HepG2 (cell line): ENCODE results near the gene WTAP. TPM values are rescaled to one million over a fixed set of nuclear protein-coding genes. Genes with fewer than 3 reads are reported as not detected.

Source experiments
- ATAC-seq: fragments of 200-7000 bp; cut with Tn5 transposase; 3 replicates; pipeline ENCODE4 v1.9.1; 2020; ENCODE audit warnings: mild to moderate bottlenecking, moderate library complexity
- BruUV-seq: library from RNA; stranded (reverse); fragments of 400-500 nt; replicated peaks from 2 replicates; lab custom pipeline; 2021; lab: Mats Ljungman, UMichigan
- CTCF ChIA-PET: fragments of 300-600 bp; formaldehyde crosslinking; extraction: SDS; loops from one replicate; lab custom pipeline; 2021; ENCODE audit warnings: low total read pairs, inconsistent platforms, low intra/inter-chr PET ratio; lab: Yijun Ruan, JAX
- POLR2A ChIA-PET: fragments of 350-600 bp; sonication (Branson Sonifier 250); formaldehyde crosslinking; loops from one replicate; lab custom pipeline; 2020; ENCODE audit warnings: antibody characterized with exemption, inconsistent platforms; lab: Yijun Ruan, JAX
- DNase-seq: peaks from one replicate; pipeline ENCODE4 v3.0.0-alpha.2; 2015; ENCODE audit warnings: low spot score
- FAIRE-seq: peaks from 3 replicates; lab custom pipeline; 2011; peaks lifted over from hg19 to GRCh38; lab: Jason Lieb, UNC
- H2AFZ ChIP-seq: one replicate; pipeline ENCODE4 v1.6.1; 2011; ENCODE audit warnings: low read length, inconsistent platforms
- H3K27ac ChIP-seq: fragments of 300-600 bp; 3 replicates; pipeline ENCODE4 v1.8.0; 2011; ENCODE audit warnings: mixed run types, mild to moderate bottlenecking, mixed read lengths, low read length, inconsistent platforms; ENCODE audit not compliant: insufficient read depth; ENCODE audit errors: extremely low read length
- H3K27me3 ChIP-seq, 2 experiments: fragments of 200-600 bp in 1 of 2; 2 replicates in 1 of 2; 3 replicates in 1 of 2; pipeline versions ENCODE4 v1.6.0 to v1.8.0; 2011; ENCODE audit warnings: low read length in 2 of 2, mild to moderate bottlenecking in 2 of 2, moderate library complexity in 2 of 2, inconsistent platforms in 1 of 2; ENCODE audit not compliant: insufficient read depth in 2 of 2, control insufficient read depth in 1 of 2
- H3K36me3 ChIP-seq, 2 experiments: fragments of 200-600 bp in 1 of 2; replicated peaks in 1 of 2; 2 replicates in 1 of 2; 3 replicates in 1 of 2; pipeline versions ENCODE4 v1.5.1 to v1.8.0; 2011; ENCODE audit warnings: low read length in 2 of 2, inconsistent platforms in 1 of 2; ENCODE audit not compliant: insufficient read depth in 2 of 2, control insufficient read depth in 1 of 2
- H3K4me1 ChIP-seq: 2 replicates; pipeline ENCODE4 v1.5.1; 2012; ENCODE audit warnings: low read length, inconsistent platforms; ENCODE audit not compliant: insufficient read depth
- H3K4me2 ChIP-seq: 2 replicates; pipeline ENCODE4 v1.6.0; 2011; ENCODE audit warnings: low read depth, low read length, inconsistent platforms
- H3K4me3 ChIP-seq, 3 experiments: fragments of 200-600 bp in 1 of 3; sonication (generic), shearing (Covaris generic) in 1 of 3; replicated peaks in 1 of 3; 2 replicates each; pipeline ENCODE4 v1.5.1; 2011 to 2016; ENCODE audit warnings: low read length in 3 of 3, inconsistent platforms in 2 of 3, low read depth in 2 of 3, mild to moderate bottlenecking in 2 of 3, control low read depth in 1 of 3, mixed read lengths in 1 of 3; ENCODE audit not compliant: insufficient read depth in 1 of 3
- H3K79me2 ChIP-seq: one replicate; pipeline ENCODE4 v1.6.1; 2011; ENCODE audit warnings: low read length, inconsistent platforms; ENCODE audit not compliant: insufficient read depth
- H3K9ac ChIP-seq: 2 replicates; pipeline ENCODE4 v1.6.0; 2011; ENCODE audit warnings: mild to moderate bottlenecking, low read depth, low read length, inconsistent platforms; ENCODE audit not compliant: insufficient read depth
- H3K9me3 ChIP-seq: 2 replicates; pipeline ENCODE4 v1.5.1; 2012; ENCODE audit warnings: mild to moderate bottlenecking, low read length
- H4K20me1 ChIP-seq: 2 replicates; pipeline ENCODE4 v1.6.0; 2011; ENCODE audit warnings: inconsistent platforms, mild to moderate bottlenecking, low read length, moderate library complexity; ENCODE audit not compliant: insufficient read depth
- ARNT ChIP-seq: fragments of 450-650 bp; IDR thresholded peaks from 2 replicates; pipeline ENCODE4 v1.6.1; 2017
- KMT2A ChIP-seq: sonication (generic); formaldehyde crosslinking; IDR thresholded peaks from 2 replicates; pipeline ENCODE4 v1.4.0; 2020; ENCODE audit warnings: missing genetic modification reagents
- MLLT10 ChIP-seq: sonication (generic); formaldehyde crosslinking; IDR thresholded peaks from 2 replicates; pipeline ENCODE4 v1.4.0; 2020; ENCODE audit warnings: missing genetic modification reagents
- NKX3-1 ChIP-seq: sonication (generic); formaldehyde crosslinking; IDR thresholded peaks from 2 replicates; pipeline ENCODE4 v1.5.0; 2020; ENCODE audit warnings: missing genetic modification reagents
- RFX3 ChIP-seq: IDR thresholded peaks from 2 replicates; pipeline ENCODE4 v1.6.1; 2016; ENCODE audit warnings: missing biosample characterization, missing genetic modification reagents
- SOX5 ChIP-seq: IDR thresholded peaks from 2 replicates; pipeline ENCODE4 v1.6.1; 2016; ENCODE audit warnings: borderline replicate concordance
- WIZ ChIP-seq: sonication (generic); formaldehyde crosslinking; IDR thresholded peaks from 2 replicates; pipeline ENCODE4 v1.5.1; 2020; ENCODE audit warnings: mild to moderate bottlenecking, missing genetic modification reagents
- ZNF432 ChIP-seq: sonication (generic); formaldehyde crosslinking; IDR thresholded peaks from 2 replicates; pipeline ENCODE4 v1.5.0; 2020; ENCODE audit warnings: missing genetic modification reagents, mild to moderate bottlenecking, borderline replicate concordance
- ZNF703 ChIP-seq: sonication (generic); formaldehyde crosslinking; IDR thresholded peaks from 2 replicates; pipeline ENCODE4 v1.5.1; 2020; ENCODE audit warnings: missing genetic modification reagents, mild to moderate bottlenecking, moderate library complexity, borderline replicate concordance
- ZNF768 ChIP-seq: sonication (generic); formaldehyde crosslinking; IDR thresholded peaks from 2 replicates; pipeline ENCODE4 v1.4.0; 2020; ENCODE audit warnings: missing genetic modification reagents
- WGBS: methylation state at CpG from one replicate; pipeline ENCODE4 v1.1.6; 2017; ENCODE audit warnings: low lambda C conversion rate; 5-methylcytosine and 5-hydroxymethylcytosine counted together
- in situ Hi-C: cut with HindIII; loops from 2 replicates; pipeline ENCODE4 v1.10.0; 2017; ENCODE audit warnings: low pct_unique_long_range_greater_than_20kb; ENCODE audit not compliant: extremely low pct_ligation_motif_present
- intact Hi-C: fragments of 100-400 bp; cut with micrococcal nuclease; formaldehyde crosslinking; loops from one replicate; pipeline ENCODE4 v1.10.0; 2022; ENCODE audit not compliant: unreplicated experiment
- polyA plus RNA-seq, 8 experiments: library from polyadenylated mRNA; depleted of rRNA in 3 of 8; stranded (reverse) in 7 of 8; unstranded in 1 of 8; fragments of >200 nt; fragmentation: Illumina TruSeq in 4 of 8; extraction: Trizol in 4 of 8; gene quantifications; 2 replicates each; pipeline versions ENCODE4 v1.2.1 to v1.2.3, GENCODE V29; 2011 to 2016; ENCODE audit warnings: low read depth in 4 of 8, missing spikeins in 1 of 8, mixed read lengths in 1 of 8; ENCODE audit not compliant: insufficient read depth in 1 of 8
- total RNA-seq, 5 experiments: library from RNA; depleted of rRNA; stranded (reverse); fragments of >200 nt; fragmentation: Illumina TruSeq; extraction: Trizol; gene quantifications; 2 replicates each; pipeline ENCODE4 v1.2.3, GENCODE V29; 2016; ENCODE audit warnings: low read depth in 1 of 5
- TF ChIP-seq, protein P1 (sequence below): sonication (generic); formaldehyde crosslinking; IDR thresholded peaks from 2 replicates; pipeline ENCODE4 v1.4.0; 2020; ENCODE audit warnings: missing genetic modification reagents, mild to moderate bottlenecking, borderline replicate concordance
- TF ChIP-seq, protein P2 (sequence below): sonication (generic); formaldehyde crosslinking; IDR thresholded peaks from 2 replicates; pipeline ENCODE4 v1.4.0; 2020; ENCODE audit warnings: missing genetic modification reagents

WTAP gene
- total and polyA plus RNA-seq, 2 of the 13 experiments (the other 11 are each of a cell fraction or from before 2014, with no cell fraction given), result 31.6 to 167 TPM

DNA sequence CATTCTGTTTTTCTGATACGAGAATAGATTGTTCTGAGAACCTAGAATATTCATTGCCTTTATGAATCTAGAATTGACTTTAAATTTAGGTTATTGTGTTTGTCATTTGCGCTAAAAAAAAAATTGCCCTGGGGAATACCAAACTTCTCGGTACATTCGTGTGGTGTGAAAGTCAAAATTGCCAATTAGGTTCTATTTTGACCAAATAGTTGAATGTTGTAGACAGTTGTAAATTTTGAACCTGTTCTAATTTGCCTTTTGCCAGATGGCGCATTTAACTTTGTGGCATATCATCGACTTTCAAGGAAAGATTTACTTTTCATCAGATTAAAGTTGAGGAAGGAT lies 3.0 kb downstream of the WTAP start:
- H3K4me2 ChIP-seq, result peak overlapping the region; percentile 96
- 90% methylated on average over 6 of the region's 6 CpGs for WGBS
- no peak overlapping the region for H3K9ac ChIP-seq
- BruUV-seq, result no TSS peak
- H3K4me1 ChIP-seq, result peaks cover 58% of the 10 kb centered on the region
- peaks cover 0 to 4% of the 10 kb centered on the region in 2 experiments; a peak in 3 of 5 replicates for H3K36me3 ChIP-seq
- intact Hi-C loops (no loop called here), in situ Hi-C loops (no loop called here)
- peak overlapping the region in 1 of 3 experiments; percentile 99; a peak in 3 of 6 replicates for H3K4me3 ChIP-seq
- H4K20me1 ChIP-seq, result peaks cover 75% of the 10 kb centered on the region
- POLR2A ChIA-PET, result interaction anchor here (0.7 to 13.1 kb wide), 4 partner anchors 30 to 76 kb away, joined by 3 to 175 read pairs (median 84); partner anchors contain the start of genes ACAT2, MRPL18 and TCP1
- no peaks in the 10 kb centered on the region; a peak in 1 of 5 replicates for H3K27me3 ChIP-seq
- H3K79me2 ChIP-seq, result peaks cover 94% of the 10 kb centered on the region
- CTCF ChIA-PET, result no interaction called here
- H3K27ac ChIP-seq, result no peak overlapping the region
- ATAC-seq, result no peak
- no peak for DNase-seq
- no peak overlapping the region for H2AFZ ChIP-seq
- H3K9me3 ChIP-seq, result no peaks in the 10 kb centered on the region
- FAIRE-seq, result no peak
- TF ChIP-seq KMT2A (CRISPR knock-in tag) (no peak), ZNF703 (CRISPR knock-in tag) (no peak), RFX3 (CRISPR knock-in tag) (no peak), SOX5 (CRISPR knock-in tag) (no peak), ZNF768 (CRISPR knock-in tag) (no peak), ARNT (no peak), NKX3-1 (CRISPR knock-in tag) (no peak), MLLT10 (CRISPR knock-in tag) (no peak), ZNF432 (CRISPR knock-in tag) (no peak), WIZ (CRISPR knock-in tag) (no peak)
- TF ChIP-seq, protein P1, sequence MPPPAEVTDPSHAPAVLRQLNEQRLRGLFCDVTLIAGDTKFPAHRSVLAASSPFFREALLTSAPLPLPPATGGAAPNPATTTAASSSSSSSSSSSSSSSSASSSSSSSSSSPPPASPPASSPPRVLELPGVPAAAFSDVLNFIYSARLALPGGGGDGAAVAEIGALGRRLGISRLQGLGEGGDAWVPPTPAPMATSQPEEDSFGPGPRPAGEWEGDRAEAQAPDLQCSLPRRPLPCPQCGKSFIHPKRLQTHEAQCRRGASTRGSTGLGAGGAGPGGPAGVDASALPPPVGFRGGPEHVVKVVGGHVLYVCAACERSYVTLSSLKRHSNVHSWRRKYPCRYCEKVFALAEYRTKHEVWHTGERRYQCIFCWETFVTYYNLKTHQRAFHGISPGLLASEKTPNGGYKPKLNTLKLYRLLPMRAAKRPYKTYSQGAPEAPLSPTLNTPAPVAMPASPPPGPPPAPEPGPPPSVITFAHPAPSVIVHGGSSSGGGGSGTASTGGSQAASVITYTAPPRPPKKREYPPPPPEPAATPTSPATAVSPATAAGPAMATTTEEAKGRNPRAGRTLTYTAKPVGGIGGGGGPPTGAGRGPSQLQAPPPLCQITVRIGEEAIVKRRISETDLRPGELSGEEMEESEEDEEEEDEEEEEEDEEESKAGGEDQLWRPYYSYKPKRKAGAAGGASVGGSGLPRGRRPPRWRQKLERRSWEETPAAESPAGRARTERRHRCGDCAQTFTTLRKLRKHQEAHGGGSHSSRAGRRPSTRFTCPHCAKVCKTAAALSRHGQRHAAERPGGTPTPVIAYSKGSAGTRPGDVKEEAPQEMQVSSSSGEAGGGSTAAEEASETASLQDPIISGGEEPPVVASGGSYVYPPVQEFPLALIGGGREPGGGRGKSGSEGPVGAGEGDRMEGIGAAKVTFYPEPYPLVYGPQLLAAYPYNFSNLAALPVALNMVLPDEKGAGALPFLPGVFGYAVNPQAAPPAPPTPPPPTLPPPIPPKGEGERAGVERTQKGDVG, result no peak
- TF ChIP-seq, protein P2, sequence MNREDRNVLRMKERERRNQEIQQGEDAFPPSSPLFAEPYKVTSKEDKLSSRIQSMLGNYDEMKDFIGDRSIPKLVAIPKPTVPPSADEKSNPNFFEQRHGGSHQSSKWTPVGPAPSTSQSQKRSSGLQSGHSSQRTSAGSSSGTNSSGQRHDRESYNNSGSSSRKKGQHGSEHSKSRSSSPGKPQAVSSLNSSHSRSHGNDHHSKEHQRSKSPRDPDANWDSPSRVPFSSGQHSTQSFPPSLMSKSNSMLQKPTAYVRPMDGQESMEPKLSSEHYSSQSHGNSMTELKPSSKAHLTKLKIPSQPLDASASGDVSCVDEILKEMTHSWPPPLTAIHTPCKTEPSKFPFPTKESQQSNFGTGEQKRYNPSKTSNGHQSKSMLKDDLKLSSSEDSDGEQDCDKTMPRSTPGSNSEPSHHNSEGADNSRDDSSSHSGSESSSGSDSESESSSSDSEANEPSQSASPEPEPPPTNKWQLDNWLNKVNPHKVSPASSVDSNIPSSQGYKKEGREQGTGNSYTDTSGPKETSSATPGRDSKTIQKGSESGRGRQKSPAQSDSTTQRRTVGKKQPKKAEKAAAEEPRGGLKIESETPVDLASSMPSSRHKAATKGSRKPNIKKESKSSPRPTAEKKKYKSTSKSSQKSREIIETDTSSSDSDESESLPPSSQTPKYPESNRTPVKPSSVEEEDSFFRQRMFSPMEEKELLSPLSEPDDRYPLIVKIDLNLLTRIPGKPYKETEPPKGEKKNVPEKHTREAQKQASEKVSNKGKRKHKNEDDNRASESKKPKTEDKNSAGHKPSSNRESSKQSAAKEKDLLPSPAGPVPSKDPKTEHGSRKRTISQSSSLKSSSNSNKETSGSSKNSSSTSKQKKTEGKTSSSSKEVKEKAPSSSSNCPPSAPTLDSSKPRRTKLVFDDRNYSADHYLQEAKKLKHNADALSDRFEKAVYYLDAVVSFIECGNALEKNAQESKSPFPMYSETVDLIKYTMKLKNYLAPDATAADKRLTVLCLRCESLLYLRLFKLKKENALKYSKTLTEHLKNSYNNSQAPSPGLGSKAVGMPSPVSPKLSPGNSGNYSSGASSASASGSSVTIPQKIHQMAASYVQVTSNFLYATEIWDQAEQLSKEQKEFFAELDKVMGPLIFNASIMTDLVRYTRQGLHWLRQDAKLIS (CRISPR knock-in tag), result no peak
- TF ChIP-seq, all 625 proteins: peak for 0
